Raji (cell line): ENCODE results near the gene LSM6.

Experiments
- POLR2A ChIP-seq: IDR thresholded peaks from 2 replicates; pipeline ENCODE4 v1.6.1; 2011; ENCODE audit warnings: low read depth, low read length, control low read depth; ENCODE audit not compliant: insufficient read depth

LSM6 gene

GRCh38 chr4:146170149-146170548, 5.4 kb upstream of the LSM6 start:
- no peak for TF ChIP-seq POLR2A

GRCh38 chr4:146176891-146177290, 1.4 kb downstream of the LSM6 start:
- no peak for TF ChIP-seq POLR2A

- no peak for TF ChIP-seq POLR2A
Observed at GRCh38 chr4:146178126-146178525, 2.6 kb downstream of the LSM6 start.

- TF ChIP-seq POLR2A = no peak
Observed at GRCh38 chr4:146179784-146180370, 4.4 kb downstream of the LSM6 start.

GRCh38 chr4:146182443-146182842, 6.9 kb downstream of the LSM6 start:
- no peak for TF ChIP-seq POLR2A

- no peak for TF ChIP-seq POLR2A
Observed at GRCh38 chr4:146183209-146183608, 7.7 kb downstream of the LSM6 start.

GRCh38 chr4:146186041-146186440, 10.5 kb downstream of the LSM6 start:
- no peak for TF ChIP-seq POLR2A

- no peak for TF ChIP-seq POLR2A
Observed at GRCh38 chr4:146186596-146186995, 11.1 kb downstream of the LSM6 start.

GRCh38 chr4:146190456-146190855, 14.9 kb downstream of the LSM6 start:
- TF ChIP-seq POLR2A = no peak

GRCh38 chr4:146191766-146192458, 16.4 kb downstream of the LSM6 start:
- no peak for TF ChIP-seq POLR2A

- TF ChIP-seq POLR2A = no peak
Observed at GRCh38 chr4:146193628-146194027, 18.1 kb downstream of the LSM6 start.

- TF ChIP-seq POLR2A = no peak
Observed at GRCh38 chr4:146194212-146194611, 18.7 kb downstream of the LSM6 start.

GRCh38 chr4:146202665-146203064, 27.1 kb downstream of the LSM6 start:
- TF ChIP-seq POLR2A = no peak

GRCh38 chr4:146207410-146207809, 31.9 kb downstream of the LSM6 start:
- no peak for TF ChIP-seq POLR2A

- TF ChIP-seq POLR2A = no peak
Observed at GRCh38 chr4:146210890-146211289, 35.4 kb downstream of the LSM6 start.

- no peak for TF ChIP-seq POLR2A
Observed at GRCh38 chr4:146211440-146211839, 35.9 kb downstream of the LSM6 start.

- TF ChIP-seq POLR2A = no peak
Observed at GRCh38 chr4:146212781-146213180, 37.3 kb downstream of the LSM6 start.

GRCh38 chr4:146214238-146214637, 38.7 kb downstream of the LSM6 start, which contains the start of gene REELD1:
TSS of gene REELD1 (plus strand) at chr4:146214538. CDS start at chr4:146216953, 2,415 bp downstream.
- no peak for TF ChIP-seq POLR2A

GRCh38 chr4:146222313-146222712, 46.8 kb downstream of the LSM6 start:
- no peak for TF ChIP-seq POLR2A
